Measurements from ENCODE around the gene CCL26. TPM values are rescaled to one million over a fixed set of nuclear protein-coding genes. Genes with fewer than 3 reads are reported as not detected.
"Not testable (repeated sequence)": the region's sequence is repeated elsewhere in the genome, so short reads cannot be mapped to it uniquely, and the experiment has no call there.

The CCL26 gene
- polyA plus RNA-seq, 5 donors = 0.21 to 0.73 (median 0.59) TPM; not detected in 2

- no peak for DNase-seq
Observed at GRCh38 chr7:75793676-75794075, 21.7 kb upstream of the CCL26 start.

GRCh38 chr7:75792567-75792966 is 20.6 kb upstream of the CCL26 start:
- DNase-seq = not testable (repeated sequence)

GRCh38 chr7:75789361-75789924 is 17.4 kb upstream of the CCL26 start:
- peak; percentile 16 to 19 for DNase-seq

GRCh38 chr7:75788154-75788847 is 16.3 kb upstream of the CCL26 start:
- not testable (repeated sequence) for DNase-seq

DNA sequence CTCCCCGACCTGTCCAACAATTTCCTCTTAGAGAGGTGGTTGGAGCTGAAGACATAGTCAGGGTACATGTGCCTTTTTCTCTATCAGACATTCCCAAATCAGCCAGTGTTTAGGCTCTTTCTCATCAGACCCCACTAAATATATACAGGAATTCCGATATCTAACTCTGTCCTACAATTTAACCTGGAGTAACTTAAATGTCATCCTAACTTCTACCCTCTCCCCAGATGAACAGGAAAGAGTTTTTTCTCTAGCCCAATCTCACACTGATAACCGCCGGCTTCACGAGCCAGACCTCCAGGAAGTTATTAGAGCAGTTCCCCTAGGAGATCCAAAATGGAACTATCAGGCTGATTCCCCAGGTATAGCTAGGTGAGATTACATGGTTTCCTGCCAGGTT is 11.0 kb upstream of the CCL26 start:
- DNase-seq = not testable (repeated sequence)

DNA sequence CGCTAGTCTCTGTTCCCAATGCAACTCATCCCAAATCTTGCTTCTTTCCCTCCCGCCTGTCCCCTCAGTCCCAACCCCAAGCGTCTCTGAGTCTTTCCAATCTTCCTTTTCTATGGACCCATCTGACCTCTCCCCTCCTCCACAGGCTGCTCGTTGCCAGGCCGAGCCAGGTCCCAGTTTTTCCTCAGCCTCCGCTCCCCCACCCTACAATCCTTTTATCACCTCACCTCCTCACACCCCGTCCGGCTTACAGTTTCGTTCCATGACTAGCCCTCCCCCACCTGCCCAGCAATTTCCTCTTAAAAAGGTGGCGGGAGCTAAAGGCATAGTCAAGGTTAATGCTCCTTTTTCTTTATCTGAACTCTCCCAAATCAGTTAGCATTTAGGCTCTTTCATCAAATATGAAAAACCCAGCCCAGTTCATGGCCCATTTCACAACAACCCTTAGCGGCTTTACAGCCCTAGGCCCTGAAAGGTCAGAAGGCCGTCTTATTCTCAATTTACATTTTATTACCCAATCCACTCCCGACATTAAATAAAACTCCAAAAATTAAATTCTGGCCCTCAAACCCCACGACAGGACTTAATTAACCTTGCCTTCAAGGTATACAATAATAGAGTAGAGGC is 8.7 kb upstream of the CCL26 start:
- not testable (repeated sequence) for DNase-seq

GRCh38 chr7:75779516-75779915 is 7.5 kb upstream of the CCL26 start:
- DNase-seq = not testable (repeated sequence)

- not testable (repeated sequence) for DNase-seq
Observed at GRCh38 chr7:75779035-75779434, 7.0 kb upstream of the CCL26 start.

- no peak for DNase-seq
Observed at GRCh38 chr7:75776295-75776971, 4.4 kb upstream of the CCL26 start.

DNA sequence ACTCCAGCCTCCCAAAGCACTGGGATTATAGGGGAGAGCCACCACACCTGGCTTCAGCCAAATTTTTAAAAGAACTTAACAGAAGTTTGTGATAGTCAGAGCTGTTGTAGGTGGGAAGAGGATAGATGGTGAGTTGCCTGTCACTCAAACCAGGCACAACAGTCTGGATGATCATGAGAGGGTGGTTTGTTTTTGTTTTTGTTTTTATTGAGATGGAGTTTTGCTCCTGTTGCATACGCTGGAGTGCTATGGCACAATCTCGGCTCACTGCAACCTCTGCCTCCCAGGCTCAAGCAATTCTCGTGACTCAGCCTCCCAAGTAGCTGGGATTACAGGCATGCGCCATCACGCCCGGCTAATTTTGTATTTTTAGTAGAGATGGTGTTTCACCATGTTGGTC is 1.9 kb upstream of the CCL26 start:
- not testable (repeated sequence) for DNase-seq

DNA sequence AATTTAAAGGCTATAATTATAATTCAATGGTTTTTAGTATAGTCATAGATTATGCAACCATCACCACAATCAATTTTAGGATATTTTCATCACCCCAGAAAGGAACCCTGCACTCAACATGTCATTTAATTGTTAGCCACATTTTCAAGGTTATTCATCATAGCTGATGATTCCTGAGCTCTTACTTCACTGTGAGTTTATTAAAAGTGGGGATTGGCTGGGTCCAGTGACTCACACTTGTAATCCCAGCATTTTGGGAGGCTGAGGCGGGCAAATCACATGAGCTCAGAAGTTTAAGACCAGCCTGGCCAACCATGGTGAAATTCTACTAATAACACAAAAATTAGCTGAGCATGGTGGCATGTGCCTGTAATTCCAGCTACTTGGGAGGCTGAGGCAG is 787 bp downstream of the CCL26 start:
- no peak for DNase-seq

- peak; percentile 45 to 55 for DNase-seq
Observed at GRCh38 chr7:75762350-75762917, 9.6 kb downstream of the CCL26 start.

DNA sequence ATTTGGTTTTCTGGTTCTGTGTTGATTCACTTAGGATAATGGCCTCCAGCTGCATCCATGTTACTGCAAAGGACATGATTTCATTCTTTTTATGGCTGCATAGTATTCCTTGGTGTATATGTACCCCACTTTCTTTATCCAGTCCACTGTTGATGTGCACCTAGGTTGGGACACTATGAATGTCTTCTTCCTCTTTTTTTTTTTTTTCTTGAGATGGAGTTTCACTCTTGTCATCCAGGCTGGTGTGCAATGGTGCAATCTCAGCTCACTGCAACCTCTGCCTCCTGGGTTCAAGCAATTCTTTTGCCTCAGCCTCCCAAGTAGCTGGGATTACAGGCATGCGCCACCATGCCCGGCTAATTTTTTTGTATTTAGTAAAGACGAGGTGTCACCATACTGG is 10.2 kb downstream of the CCL26 start:
- DNase-seq = not testable (repeated sequence)

- DNase-seq = no peak
Observed at GRCh38 chr7:75758491-75758890, 13.5 kb downstream of the CCL26 start.

DNA sequence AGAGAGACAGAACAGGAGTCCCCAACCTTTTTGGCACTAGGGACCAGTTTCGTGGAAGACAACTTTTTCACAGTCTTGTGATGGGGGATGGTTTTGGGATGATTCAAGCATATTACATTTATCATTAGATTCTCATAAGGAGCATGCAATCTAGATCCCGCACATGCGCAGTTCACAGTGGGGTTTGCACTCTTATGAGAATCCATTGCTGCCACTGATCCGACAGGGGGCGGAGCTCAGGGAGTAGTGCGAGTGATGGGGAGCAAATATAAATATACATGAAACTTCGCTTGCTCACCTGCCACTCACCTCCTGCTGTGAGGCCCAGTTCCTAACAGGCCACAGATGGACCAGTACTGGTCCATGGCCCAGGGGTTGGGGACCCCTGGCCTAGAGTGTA is 14.2 kb downstream of the CCL26 start:
- DNase-seq = no peak

DNA sequence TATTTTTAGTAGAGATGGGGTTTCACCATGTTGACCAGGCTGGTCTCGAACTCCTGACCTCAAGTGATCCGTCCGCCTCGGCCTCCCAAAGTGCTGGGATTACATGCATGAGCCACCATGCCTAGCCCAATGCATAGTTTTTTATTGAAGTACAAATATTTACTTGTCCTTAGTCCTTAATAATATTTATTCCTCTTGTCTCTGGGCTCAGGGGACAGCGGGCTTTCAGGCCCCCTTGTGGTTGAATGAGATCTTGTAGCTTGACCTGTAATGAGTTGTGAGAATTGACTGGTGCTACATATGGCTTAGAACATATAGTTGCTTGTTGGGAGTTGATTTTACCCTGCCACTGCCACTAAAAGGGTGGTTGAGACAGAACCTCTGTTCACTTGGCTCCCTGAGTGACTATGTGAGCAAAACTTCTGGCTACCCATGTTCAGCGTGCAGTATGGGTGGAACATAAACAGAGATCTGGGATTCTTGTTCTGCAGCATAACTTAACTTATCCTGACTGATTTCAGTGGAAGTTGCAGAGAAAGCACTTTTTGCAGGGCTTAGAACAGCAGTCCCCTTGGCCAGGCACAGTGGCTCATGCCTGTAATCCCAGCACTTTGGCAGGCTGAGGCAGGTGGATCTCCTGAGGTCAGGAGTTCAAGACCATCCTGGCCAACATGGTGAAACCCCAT is 14.9 kb downstream of the CCL26 start:
- no peak for DNase-seq

- DNase-seq = no peak
Observed at GRCh38 chr7:75756206-75756990, 15.6 kb downstream of the CCL26 start.

DNA sequence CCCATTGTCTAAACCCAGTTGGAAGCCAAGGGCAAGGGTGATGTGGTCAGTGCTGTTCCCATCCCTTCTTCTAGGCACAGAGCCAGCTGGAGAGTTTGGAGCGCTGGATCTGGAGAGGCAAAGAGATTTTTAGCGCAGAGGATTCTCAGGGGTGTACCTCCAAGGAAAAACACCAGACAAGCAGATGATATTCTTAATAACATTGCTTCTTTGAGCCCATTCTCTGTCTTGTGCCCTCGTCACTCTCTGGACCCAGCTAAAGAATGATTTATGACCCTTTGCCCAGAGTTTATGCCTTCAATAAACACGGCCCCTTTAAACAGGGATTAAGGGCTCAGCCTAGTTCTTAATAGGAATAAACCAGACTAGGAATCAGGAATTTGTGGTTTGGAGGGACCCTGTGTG is 28.6 kb downstream of the CCL26 start:
- no peak for DNase-seq

- no peak for DNase-seq
Observed at GRCh38 chr7:75740846-75741497, 31.0 kb downstream of the CCL26 start.
